Putamen (tissue), 1 donor: ENCODE data around the gene LRRTM3.

Source experiments
- DNase-seq: peaks from one replicate; pipeline ENCODE4 v3.0.0-alpha.2; 2016; ENCODE audit warnings: low spot score

LRRTM3 gene

GRCh38 chr10:66934711-66935110 is 8.9 kb downstream of the LRRTM3 start:
- no peak for DNase-seq

DNA sequence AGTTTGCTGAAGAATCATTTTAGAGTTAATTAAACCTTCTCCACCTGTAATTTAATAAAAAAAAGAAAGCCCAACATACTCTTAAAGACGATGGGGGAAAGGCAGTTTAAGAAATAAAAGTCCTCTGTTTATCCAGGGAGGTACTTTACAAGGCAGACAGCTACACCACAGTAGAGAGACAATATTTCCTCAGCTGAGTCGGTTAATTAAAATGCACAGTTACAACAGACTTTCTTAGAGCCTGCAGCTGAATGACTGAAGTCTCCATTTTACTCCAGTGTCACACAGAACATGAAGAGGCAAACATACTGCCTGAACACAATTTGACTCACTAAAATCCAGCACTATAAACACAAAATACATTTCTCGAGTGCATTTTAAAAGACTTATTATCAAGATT is 15.1 kb downstream of the LRRTM3 start:
- DNase-seq, result peak; percentile 62

DNA sequence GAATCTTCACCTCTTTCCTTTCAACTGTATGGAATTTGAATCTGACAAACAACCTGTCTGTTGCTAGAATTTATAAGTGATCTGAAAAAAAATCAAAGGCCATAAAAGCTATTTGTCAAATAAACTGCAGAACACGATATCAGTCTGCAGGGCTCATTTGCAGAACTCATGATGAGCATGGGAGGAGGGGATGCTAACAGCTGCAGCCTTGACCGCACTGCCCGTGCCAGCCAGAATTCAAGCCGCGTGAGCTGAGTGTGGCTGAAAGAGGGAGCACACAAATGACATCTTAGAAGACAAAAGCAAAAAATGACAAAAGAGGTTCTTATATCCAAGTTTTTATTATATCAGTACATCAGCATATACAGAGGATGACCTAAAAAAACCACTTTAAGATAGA is 15.7 kb downstream of the LRRTM3 start:
- peak; percentile 91 for DNase-seq

DNA sequence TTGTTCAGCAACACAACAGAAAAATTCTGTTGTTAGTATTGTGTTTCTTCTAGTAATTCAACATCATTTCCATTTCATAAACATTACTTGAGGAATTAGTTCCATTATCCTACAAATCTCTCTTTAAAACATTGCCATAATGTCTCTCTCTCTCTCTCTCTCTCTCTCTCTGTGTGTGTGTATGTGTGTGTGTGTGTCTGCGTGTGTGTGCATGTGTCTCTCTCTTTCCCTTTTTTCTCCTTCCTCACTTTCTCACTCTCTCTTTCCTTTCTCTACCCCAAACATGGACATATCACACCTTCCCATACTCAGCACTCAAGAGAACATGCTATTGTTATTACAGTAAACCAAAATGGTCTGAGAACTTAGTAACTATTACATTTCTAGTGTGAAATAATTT is 16.6 kb downstream of the LRRTM3 start:
- no peak for DNase-seq

GRCh38 chr10:66943590-66943989 is 17.8 kb downstream of the LRRTM3 start:
- no peak for DNase-seq

DNA sequence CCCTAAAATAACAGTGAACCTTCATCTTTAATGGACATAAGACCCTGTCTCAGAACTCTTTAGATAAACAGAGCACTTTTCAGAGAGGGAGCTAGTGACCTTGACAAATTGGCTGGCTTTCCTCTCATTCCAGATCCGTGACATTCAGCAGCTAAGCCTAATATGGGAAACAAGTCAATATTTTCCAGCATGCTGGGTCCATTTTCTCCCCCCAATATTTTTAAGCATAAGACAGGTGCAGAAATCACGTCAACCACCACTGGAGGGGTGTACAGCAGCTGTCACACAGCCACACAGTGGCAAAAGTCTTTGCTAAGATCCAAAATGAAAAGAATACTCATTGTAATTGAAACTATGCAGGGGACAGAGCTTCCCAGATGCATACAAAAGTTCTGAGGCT is 26.1 kb downstream of the LRRTM3 start:
- no peak for DNase-seq

- DNase-seq, result no peak
Measured at GRCh38 chr10:66958466-66958865, 32.6 kb downstream of the LRRTM3 start.

DNA sequence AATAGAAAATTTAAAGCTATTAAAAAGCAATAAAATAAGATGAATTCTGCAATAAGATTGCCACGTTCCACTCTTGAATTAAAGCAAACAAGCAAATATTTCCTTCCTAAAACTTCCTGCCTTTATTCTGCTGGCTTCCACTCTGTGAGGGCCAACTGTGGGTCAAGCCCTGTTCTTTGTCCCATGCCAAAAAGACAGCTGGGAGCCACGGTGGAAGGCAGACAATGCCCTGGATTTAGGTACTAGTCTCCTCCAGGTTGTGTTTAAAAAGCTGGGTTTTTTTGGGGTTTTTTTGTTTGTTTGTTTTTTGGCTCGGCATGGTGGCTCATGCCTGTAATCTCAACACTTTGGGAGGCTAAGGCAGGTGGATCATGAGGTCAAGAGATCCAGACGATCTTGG is 39.1 kb downstream of the LRRTM3 start:
- DNase-seq, result no peak

DNA sequence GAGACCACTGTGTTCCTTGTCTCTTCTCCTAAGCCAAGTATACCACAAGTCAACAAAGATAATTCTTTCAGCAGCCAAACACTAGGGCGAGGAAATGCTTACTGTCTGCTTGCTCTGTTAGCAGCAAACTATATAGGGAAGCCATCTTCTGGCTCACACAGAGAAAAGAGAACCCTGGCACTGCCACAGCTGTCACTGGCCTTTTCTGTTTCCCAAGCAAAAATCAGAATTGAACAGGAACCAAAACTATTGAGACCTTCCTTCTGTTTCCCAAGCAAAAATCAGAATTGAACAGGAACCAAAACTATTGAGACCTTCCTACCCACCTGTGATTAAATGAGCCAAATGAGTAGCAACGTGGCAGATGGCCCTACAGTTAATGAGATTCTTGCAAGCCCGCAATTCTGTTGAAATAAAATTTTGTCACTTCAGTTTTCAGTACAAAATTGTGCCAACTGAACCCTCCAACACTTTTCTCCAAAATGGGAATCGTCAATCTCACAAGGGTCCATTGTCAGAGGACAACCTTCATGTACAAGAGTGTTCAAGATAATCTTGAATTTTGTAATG is 54.5 kb downstream of the LRRTM3 start:
- DNase-seq, result no peak

DNA sequence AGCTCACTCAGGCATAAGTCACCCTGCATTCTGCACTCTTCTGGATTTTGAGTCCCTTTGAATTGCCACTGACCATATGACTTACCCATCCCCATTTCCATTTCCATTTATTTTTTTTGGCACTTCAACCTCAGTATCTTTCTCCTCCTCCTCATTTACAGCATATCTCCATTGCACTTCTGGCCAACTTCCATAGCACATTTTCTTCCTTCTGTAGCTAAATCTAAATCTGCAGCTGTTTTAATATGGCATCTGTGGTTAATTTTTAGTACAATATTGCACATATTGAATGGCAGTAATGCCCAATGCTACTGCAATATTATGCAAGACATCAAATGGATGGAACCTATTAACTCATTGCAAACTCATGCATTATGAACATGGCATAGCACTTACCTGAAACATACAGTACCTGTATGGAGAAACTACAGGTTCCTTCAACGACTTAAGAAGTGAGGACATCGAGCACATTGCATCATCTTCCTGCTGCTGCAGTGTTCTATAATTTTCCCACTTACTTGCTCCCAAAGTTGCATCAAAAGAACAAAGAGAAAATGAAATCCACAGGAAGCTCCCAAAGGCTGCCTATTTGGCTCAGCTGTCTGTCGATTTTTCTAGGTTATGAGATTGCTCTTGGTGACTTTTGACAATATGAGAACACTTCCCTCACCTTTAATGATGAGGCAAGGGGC is 55.7 kb downstream of the LRRTM3 start:
- no peak for DNase-seq

- no peak for DNase-seq
Measured at GRCh38 chr10:66982053-66982420, 56.2 kb downstream of the LRRTM3 start.

DNA sequence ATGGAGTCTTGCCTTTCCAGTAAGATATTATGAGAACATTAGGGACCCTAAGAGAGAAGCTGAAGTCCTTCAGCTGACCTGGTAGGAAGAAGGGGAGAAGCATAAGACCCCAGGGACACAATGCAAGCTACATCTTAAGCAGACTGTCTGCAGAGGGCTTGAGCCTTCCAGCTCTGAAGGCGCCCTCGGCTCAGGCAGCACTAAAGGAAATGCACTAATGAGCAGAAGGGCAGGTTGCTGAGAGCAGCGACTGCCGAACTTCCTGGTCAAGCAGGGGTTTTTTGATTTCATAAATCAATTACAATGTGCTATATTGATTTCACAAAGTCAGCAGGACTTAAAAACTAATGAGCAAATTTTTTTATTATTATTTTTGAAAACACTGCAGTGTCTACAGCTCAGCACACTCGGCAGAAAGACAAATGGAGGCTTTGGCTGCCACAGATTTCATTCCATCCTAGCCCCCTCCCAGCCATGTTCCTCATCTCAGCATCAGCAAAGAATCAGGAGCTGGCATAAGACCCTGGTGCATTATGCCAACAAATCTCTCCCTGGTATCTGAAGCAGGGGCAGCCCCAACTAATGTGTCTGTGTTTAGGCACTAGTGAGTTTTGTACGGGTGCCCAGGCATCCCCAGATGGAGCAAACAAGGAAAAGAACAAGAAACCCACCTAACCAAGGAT is 57.1 kb downstream of the LRRTM3 start:
- no peak for DNase-seq

GRCh38 chr10:66983475-66983818 is 57.6 kb downstream of the LRRTM3 start:
- no peak for DNase-seq

DNA sequence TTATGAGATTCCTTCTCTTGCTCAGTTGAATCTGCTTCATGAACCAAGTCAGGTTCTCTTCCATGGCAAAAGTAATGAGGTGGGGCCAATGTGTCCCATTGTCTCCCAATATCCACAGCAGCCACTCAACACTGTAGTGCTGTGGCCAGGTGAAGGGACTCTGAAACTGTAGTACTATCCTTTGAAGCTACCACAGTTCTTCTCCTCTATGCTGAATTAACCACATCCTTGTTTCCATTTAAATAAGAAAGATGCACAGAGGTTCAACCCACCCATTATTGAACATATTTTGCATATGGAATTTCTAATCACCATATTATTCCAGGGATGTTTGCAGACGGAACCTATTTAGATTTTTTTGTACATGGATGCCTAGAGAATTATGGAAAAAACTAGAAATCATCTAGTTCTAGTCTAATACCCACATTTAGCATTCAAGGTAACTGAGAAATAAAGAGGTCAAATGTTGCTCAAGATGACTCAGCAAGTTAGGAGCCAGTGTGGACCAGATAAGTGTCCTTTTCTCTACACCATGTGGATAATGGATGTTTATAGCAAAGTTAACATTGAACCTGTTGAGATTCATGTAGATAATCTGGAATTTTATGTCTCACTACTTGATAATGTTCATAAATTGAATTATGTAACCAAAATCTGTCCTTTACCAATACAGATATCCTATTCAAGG is 64.5 kb downstream of the LRRTM3 start:
- DNase-seq, result no peak

DNA sequence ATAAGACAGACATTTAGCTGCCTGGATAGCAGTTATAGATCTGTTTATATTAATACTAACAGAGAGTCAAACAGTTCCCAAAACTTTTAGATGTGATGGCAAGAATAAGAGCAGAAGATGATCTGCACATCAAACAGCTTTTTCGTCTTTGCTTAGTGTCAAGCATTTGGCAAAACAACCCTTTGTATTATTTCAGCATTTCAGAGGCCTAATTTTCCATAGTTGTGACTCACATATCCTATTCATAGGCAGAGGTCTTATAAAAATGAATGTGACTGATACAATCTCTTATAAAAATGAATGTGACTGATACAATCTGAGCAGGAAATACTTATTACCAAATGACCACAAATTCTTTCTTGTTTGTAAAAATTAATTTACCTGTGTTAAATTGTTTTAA is 71.2 kb downstream of the LRRTM3 start:
- DNase-seq, result no peak

GRCh38 chr10:66999762-67000545 is 74.1 kb downstream of the LRRTM3 start:
- no peak for DNase-seq

DNA sequence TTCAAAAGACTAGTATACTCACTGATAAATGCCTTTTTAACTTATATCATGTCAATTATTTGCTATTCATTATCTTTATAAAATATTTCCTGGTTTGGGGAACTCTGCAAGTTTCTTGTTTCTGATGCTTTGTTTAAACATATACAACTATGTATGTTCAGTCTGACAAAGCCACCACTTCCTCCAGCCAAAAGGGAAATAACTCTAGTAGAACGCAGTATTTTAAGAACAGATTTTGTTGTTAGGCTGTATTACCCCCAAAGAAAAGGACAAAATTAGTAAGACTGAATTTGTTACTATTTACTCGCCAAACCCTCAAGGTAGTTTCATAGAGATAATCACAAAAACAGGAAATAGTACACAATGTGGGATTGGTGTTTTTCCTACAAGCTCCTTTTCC is 78.9 kb downstream of the LRRTM3 start:
- DNase-seq, result no peak

- no peak for DNase-seq
Measured at GRCh38 chr10:67005981-67006380, 80.1 kb downstream of the LRRTM3 start.

- DNase-seq, result no peak
Measured at GRCh38 chr10:67011480-67011879, 85.6 kb downstream of the LRRTM3 start.

DNA sequence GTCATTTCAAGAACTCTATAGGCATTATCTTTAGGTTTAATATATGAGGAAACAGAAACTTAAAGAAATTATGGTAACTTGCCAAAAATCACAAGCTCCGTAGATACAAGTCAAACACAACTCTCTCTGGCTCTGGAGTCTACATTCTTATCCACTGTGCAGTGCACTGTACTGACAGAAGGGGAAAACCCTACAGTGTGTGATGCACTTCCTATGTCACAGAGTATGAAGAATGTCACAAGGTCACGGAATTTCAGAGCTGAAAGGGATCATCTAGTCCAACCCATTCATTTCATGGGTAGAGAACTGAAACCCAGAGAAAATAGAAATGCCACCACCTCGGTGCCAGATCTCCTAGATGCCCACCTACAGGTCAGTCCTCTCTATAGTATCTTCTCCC is 86.1 kb downstream of the LRRTM3 start:
- DNase-seq, result no peak

GRCh38 chr10:67015225-67015624 is 89.4 kb downstream of the LRRTM3 start:
- DNase-seq, result peak; percentile 31

DNA sequence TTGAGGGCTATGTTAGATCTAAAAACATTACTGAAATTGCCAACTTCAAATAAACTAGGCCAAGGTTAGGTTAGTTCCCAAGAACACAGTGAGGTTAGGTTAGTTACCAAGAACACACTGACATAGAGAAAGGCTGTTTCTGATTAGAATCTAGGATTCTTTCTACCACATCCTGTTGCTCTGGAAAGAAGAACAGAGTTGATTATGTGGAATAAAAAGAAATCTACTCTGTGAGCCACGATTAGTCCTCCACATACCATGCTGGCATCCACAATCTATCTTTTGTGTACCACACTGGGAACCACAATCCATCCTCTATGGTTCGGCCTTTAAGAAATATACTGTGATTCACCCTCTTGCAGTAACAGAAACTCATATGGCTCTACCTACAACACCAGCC is 91.4 kb downstream of the LRRTM3 start:
- no peak for DNase-seq
